Panc1 (cell line): ENCODE measurements around the gene PCNT. TPM values are rescaled to one million over a fixed set of nuclear protein-coding genes. Genes with fewer than 3 reads are reported as not detected.

Source experiments
- ATAC-seq: fragments of 200-7000 bp; cut with Tn5 transposase; 2 replicates; pipeline ENCODE4 v1.9.1; 2020; ENCODE audit warnings: mild to moderate bottlenecking, moderate library complexity
- BruUV-seq: library from RNA; stranded (reverse); fragments of 400-500 nt; replicated peaks from 2 replicates; lab custom pipeline; 2021; lab: Mats Ljungman, UMichigan
- CTCF ChIA-PET: fragments of 300-600 bp; sonication (Branson Sonifier 250); formaldehyde crosslinking; loops from one replicate; lab custom pipeline; 2022; ENCODE audit warnings: antibody characterized with exemption; lab: Charles Lee
- POLR2A ChIA-PET: fragments of 300-600 bp; sonication (Branson Sonifier 250); formaldehyde crosslinking; loops from one replicate; lab custom pipeline; 2022; ENCODE audit warnings: antibody characterized with exemption; lab: Charles Lee
- DNase-seq: peaks from one replicate; pipeline ENCODE4 v3.0.0-alpha.2; 2010; ENCODE audit warnings: low read depth, low spot score
- H3K27ac ChIP-seq: 2 replicates; pipeline ENCODE4 v1.5.1; 2011; ENCODE audit warnings: mild to moderate bottlenecking, low read length, inconsistent platforms
- H3K27me3 ChIP-seq: fragments of 200-500 bp; sonication (Bioruptor generic); 2 replicates; pipeline ENCODE4 v1.6.0; 2014; ENCODE audit warnings: low read length, inconsistent platforms; ENCODE audit not compliant: control insufficient read depth, insufficient read depth
- H3K36me3 ChIP-seq: fragments of 200-500 bp; sonication (Bioruptor generic); 2 replicates; pipeline ENCODE4 v1.5.1; 2014; ENCODE audit warnings: inconsistent platforms, mild to moderate bottlenecking, low read length, moderate library complexity; ENCODE audit not compliant: control insufficient read depth, insufficient read depth
- H3K4me1 ChIP-seq: 2 replicates; pipeline ENCODE4 v1.5.1; 2011; ENCODE audit warnings: inconsistent platforms, mild to moderate bottlenecking, low read length, moderate library complexity; ENCODE audit not compliant: control insufficient read depth, insufficient read depth
- H3K4me3 ChIP-seq, 2 experiments: 2 replicates each; pipeline ENCODE4 v1.5.1; 2011 to 2012; ENCODE audit warnings: low read depth in 2 of 2, low read length in 2 of 2, mild to moderate bottlenecking in 2 of 2, inconsistent platforms in 1 of 2, moderate library complexity in 1 of 2
- H3K9me3 ChIP-seq: fragments of 200-500 bp; sonication (Bioruptor generic); 2 replicates; pipeline ENCODE4 v1.5.1; 2014; ENCODE audit warnings: low read depth, mild to moderate bottlenecking, inconsistent platforms, low read length, moderate library complexity; ENCODE audit not compliant: control insufficient read depth, insufficient read depth
- POLR2AphosphoS5 ChIP-seq: IDR thresholded peaks from 2 replicates; pipeline ENCODE4 v1.6.1; 2012; ENCODE audit warnings: mild to moderate bottlenecking, low read depth, low read length, moderate library complexity
- SIN3A ChIP-seq: IDR thresholded peaks from 2 replicates; pipeline ENCODE4 v1.6.1; 2012; ENCODE audit warnings: low read depth, mild to moderate bottlenecking, low read length, moderate library complexity, borderline replicate concordance; ENCODE audit not compliant: insufficient read depth
- TCF7L2 ChIP-seq: IDR thresholded peaks from 2 replicates; pipeline ENCODE4 v1.6.1; 2011; ENCODE audit warnings: mild to moderate bottlenecking, low read depth, low read length, inconsistent platforms
- in situ Hi-C: cut with HindIII; loops from 2 replicates; pipeline ENCODE4 v1.10.0; 2016; ENCODE audit warnings: low sequenced_read_pairs, low pct_unique_long_range_greater_than_20kb
- intact Hi-C: fragments of 100-400 bp; cut with micrococcal nuclease; formaldehyde crosslinking; loops from one replicate; pipeline ENCODE4 v1.10.0; 2022; ENCODE audit not compliant: unreplicated experiment
- total RNA-seq: library from RNA; stranded (reverse); gene quantifications from one replicate; pipeline ENCODE4 v1.2.1, GENCODE V29; 2021; ENCODE audit not compliant: unreplicated experiment
- TF ChIP-seq, protein P1 (sequence below): fragments of 450-650 bp; IDR thresholded peaks from 2 replicates; pipeline ENCODE4 v1.5.1; 2017; ENCODE audit warnings: mild to moderate bottlenecking
- TF ChIP-seq, protein P2 (sequence below), 2 experiments: IDR thresholded peaks; 2 replicates each; pipeline ENCODE4 v1.6.1; 2011 to 2012; ENCODE audit warnings: low read depth in 2 of 2, control low read depth in 1 of 2, low read length in 1 of 2, mild to moderate bottlenecking in 1 of 2, moderate library complexity in 1 of 2; ENCODE audit not compliant: insufficient read depth in 1 of 2

The PCNT gene
- total RNA-seq, 1 experiment from 2014 or later: 44.3 TPM

DNA sequence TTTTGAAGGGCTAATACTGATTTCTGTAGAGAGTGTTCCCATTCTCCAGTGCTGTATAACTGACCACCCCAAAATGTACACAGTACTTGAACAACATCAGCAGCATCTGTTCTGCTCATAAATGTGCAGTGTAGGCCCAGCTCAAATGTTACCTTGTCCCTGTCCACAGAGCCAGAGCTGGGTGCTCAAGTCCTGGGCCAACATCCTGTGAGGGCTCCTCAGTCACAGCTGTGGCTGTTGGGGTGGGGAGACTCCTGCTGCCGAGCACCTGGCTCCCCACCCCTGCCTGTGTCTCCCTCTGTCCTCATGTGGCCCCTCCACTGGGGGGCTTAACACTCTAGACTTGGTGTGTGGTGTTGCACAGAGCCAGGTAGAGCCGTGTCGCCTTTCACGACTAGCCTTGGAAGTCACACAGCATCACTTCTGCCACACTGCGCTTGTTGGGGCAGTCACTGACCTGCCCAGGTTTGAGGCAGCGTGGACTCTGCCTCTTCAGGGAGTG is 165.3 kb downstream of the PCNT start:
- Histone ChIP-seq H3K27me3 (no peaks in the 10 kb centered on the region), H3K4me3 (no peak overlapping the region), H3K4me1 (no peaks in the 10 kb centered on the region), H3K36me3 (no peaks in the 10 kb centered on the region; the same call in 1 of the 2 replicates), H3K9me3 (no peaks in the 10 kb centered on the region), H3K27ac (no peak overlapping the region)
- intact Hi-C loops (no loop called here), in situ Hi-C loops (no loop called here)
- ChIA-PET POLR2A (no interaction called here), CTCF (no interaction called here)
- DNase-seq: no peak
- TF ChIP-seq, protein P1, sequence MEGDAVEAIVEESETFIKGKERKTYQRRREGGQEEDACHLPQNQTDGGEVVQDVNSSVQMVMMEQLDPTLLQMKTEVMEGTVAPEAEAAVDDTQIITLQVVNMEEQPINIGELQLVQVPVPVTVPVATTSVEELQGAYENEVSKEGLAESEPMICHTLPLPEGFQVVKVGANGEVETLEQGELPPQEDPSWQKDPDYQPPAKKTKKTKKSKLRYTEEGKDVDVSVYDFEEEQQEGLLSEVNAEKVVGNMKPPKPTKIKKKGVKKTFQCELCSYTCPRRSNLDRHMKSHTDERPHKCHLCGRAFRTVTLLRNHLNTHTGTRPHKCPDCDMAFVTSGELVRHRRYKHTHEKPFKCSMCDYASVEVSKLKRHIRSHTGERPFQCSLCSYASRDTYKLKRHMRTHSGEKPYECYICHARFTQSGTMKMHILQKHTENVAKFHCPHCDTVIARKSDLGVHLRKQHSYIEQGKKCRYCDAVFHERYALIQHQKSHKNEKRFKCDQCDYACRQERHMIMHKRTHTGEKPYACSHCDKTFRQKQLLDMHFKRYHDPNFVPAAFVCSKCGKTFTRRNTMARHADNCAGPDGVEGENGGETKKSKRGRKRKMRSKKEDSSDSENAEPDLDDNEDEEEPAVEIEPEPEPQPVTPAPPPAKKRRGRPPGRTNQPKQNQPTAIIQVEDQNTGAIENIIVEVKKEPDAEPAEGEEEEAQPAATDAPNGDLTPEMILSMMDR: no peak
- TF ChIP-seq TCF7L2: no peak
- TF ChIP-seq POLR2AphosphoS5: no peak
- TF ChIP-seq, protein P2, sequence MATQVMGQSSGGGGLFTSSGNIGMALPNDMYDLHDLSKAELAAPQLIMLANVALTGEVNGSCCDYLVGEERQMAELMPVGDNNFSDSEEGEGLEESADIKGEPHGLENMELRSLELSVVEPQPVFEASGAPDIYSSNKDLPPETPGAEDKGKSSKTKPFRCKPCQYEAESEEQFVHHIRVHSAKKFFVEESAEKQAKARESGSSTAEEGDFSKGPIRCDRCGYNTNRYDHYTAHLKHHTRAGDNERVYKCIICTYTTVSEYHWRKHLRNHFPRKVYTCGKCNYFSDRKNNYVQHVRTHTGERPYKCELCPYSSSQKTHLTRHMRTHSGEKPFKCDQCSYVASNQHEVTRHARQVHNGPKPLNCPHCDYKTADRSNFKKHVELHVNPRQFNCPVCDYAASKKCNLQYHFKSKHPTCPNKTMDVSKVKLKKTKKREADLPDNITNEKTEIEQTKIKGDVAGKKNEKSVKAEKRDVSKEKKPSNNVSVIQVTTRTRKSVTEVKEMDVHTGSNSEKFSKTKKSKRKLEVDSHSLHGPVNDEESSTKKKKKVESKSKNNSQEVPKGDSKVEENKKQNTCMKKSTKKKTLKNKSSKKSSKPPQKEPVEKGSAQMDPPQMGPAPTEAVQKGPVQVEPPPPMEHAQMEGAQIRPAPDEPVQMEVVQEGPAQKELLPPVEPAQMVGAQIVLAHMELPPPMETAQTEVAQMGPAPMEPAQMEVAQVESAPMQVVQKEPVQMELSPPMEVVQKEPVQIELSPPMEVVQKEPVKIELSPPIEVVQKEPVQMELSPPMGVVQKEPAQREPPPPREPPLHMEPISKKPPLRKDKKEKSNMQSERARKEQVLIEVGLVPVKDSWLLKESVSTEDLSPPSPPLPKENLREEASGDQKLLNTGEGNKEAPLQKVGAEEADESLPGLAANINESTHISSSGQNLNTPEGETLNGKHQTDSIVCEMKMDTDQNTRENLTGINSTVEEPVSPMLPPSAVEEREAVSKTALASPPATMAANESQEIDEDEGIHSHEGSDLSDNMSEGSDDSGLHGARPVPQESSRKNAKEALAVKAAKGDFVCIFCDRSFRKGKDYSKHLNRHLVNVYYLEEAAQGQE (IDR thresholded peaks at IDR 0.05; ENCODE audit: insufficient read depth in 1 of 2, low read depth in 2 of 2, low read length in 1 of 2): no peak
- no peak for TF ChIP-seq SIN3A
- no peak for ATAC-seq
- no TSS peak for BruUV-seq

DNA sequence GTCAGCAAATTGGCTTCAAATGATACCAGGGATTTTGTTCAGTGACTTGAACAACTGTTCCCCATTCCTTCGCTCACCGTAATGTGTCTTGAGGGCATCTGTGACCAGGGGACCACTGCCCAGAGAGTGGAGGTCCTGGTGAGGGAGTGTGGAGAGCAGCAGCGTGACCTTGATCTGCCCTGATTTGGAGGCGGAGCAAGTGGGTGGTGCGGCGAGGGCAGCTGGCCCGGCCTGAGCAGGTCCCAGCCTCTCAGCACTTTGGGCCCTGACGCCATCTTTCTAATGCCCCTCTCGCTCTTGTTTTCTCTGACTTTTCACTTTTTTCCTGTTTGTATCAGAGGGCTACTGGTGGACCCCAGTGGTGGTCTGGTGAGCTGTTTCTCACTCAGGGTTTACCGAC is 165.8 kb downstream of the PCNT start:
- DNase-seq (no peak), ATAC-seq (no peak)
- ChIA-PET CTCF (no interaction called here), POLR2A (no interaction called here)
- no peaks in the 10 kb centered on the region for H3K4me1 ChIP-seq
- no peaks in the 10 kb centered on the region for H3K9me3 ChIP-seq
- BruUV-seq: no TSS peak
- no peaks in the 10 kb centered on the region; the same call in 1 of the 2 replicates for H3K36me3 ChIP-seq
- no peak overlapping the region for H3K4me3 ChIP-seq
- TF ChIP-seq, protein P2 (IDR thresholded peaks at IDR 0.05; ENCODE audit: insufficient read depth in 1 of 2, low read depth in 2 of 2, low read length in 1 of 2): no peak
- TF ChIP-seq, protein P1: no peak
- no peak for TF ChIP-seq TCF7L2
- no peaks in the 10 kb centered on the region for H3K27me3 ChIP-seq
- in situ Hi-C loops: no loop called here
- no peak overlapping the region for H3K27ac ChIP-seq
- intact Hi-C loops: no loop called here
